Measurements from ENCODE around the gene IDH2. TPM values are rescaled to one million over a fixed set of nuclear protein-coding genes. Genes with fewer than 3 reads are reported as not detected.

The IDH2 gene
- total RNA-seq, 4 donors from 2014 or later, result 29.4 to 49.6 (median 33.5) TPM

DNA sequence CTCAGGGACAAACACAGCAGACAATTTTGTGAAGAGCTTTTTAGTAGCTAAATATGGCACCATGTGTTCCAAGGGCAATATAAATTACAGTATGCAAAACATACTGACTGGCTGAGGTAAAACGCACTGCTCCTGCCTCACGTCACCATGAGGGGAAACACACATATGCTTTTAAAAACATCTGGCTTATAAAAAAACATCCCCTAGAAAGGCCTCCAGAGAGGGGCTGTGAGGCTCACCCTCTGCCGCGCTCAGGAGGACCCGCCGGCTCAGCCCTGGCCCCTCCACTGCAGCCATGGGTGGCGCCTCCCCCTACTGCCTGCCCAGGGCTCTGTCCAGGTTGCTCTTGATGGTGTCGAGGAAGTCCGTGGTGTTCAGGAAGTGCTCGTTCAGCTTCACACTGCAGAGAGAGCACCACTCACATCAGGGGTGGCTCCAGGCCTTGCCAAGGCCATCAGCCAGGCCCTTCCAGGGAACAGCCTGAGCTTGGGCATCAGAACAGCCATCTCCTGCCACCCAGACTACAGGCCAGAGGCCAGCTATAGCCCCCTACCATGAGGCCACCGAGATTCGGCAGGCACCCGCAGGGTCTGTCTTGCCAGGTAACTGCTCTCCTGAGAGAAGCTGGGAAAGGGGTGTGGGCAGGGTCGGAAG is 18.2 kb downstream of the IDH2 start:
- 73% methylated on average over 10 to 11 of the region's 14 CpGs for WGBS, 2 donors
- Histone ChIP-seq H3K4me1 (no peaks in the 10 kb centered on the region), H3K27me3 (no peaks in the 10 kb centered on the region), H3K36me3 (peaks cover 19 to 24% of the 10 kb centered on the region in 2 donors), H3K9me3 (no peaks in the 10 kb centered on the region), H3K4me3 (replicated peaks in 1 of 3) (no peak overlapping the region), H3K27ac (no peak overlapping the region)
- no peak for DNase-seq
- intact Hi-C loops (cut with DNase I), result loop anchor here (10.0 kb wide), 1 partner anchor 319 kb away; no protein-coding TSS in a partner anchor
- TF ChIP-seq POLR2A (IDR thresholded peaks at IDR 0.05), result no peak
- TF ChIP-seq, protein P1, sequence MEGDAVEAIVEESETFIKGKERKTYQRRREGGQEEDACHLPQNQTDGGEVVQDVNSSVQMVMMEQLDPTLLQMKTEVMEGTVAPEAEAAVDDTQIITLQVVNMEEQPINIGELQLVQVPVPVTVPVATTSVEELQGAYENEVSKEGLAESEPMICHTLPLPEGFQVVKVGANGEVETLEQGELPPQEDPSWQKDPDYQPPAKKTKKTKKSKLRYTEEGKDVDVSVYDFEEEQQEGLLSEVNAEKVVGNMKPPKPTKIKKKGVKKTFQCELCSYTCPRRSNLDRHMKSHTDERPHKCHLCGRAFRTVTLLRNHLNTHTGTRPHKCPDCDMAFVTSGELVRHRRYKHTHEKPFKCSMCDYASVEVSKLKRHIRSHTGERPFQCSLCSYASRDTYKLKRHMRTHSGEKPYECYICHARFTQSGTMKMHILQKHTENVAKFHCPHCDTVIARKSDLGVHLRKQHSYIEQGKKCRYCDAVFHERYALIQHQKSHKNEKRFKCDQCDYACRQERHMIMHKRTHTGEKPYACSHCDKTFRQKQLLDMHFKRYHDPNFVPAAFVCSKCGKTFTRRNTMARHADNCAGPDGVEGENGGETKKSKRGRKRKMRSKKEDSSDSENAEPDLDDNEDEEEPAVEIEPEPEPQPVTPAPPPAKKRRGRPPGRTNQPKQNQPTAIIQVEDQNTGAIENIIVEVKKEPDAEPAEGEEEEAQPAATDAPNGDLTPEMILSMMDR (IDR thresholded peaks at IDR 0.05), result no peak

DNA sequence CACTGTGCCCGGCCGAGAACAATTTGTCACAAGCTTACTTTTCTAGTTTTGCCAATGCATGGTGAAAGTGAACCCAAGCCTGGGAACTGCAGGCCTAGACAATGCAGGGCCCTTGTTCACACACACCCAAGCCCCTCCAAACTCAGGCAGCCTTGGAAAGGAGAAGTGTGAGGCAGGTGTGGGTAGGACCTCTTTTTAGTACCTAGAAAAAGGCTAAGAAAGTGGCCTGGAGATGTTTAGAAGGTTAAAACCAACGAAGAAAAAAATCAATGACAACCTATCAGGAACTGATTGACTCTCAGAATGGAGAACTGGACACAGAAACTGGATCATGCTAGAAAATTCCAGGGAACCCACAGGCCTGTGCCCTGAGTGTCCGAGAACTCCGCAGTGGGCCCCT is 18.8 kb downstream of the IDH2 start:
- no peak for TF ChIP-seq POLR2A (IDR thresholded peaks at IDR 0.05)
- TF ChIP-seq, protein P1 (IDR thresholded peaks at IDR 0.05), result no peak
- 94 to 98% methylated on average over 5 of the region's 5 CpGs for WGBS, 2 donors
- no peak for DNase-seq
- intact Hi-C loops (cut with DNase I), result loop anchor here (10.0 kb wide), 1 partner anchor 319 kb away; no protein-coding TSS in a partner anchor
- H3K27me3 ChIP-seq, result no peaks in the 10 kb centered on the region
- no peak overlapping the region for H3K4me3 ChIP-seq (replicated peaks in 1 of 3)
- H3K9me3 ChIP-seq, result no peaks in the 10 kb centered on the region
- H3K36me3 ChIP-seq, result peaks cover 18 to 23% of the 10 kb centered on the region in 2 donors
- H3K27ac ChIP-seq, result no peak overlapping the region
- H3K4me1 ChIP-seq, result no peaks in the 10 kb centered on the region

DNA sequence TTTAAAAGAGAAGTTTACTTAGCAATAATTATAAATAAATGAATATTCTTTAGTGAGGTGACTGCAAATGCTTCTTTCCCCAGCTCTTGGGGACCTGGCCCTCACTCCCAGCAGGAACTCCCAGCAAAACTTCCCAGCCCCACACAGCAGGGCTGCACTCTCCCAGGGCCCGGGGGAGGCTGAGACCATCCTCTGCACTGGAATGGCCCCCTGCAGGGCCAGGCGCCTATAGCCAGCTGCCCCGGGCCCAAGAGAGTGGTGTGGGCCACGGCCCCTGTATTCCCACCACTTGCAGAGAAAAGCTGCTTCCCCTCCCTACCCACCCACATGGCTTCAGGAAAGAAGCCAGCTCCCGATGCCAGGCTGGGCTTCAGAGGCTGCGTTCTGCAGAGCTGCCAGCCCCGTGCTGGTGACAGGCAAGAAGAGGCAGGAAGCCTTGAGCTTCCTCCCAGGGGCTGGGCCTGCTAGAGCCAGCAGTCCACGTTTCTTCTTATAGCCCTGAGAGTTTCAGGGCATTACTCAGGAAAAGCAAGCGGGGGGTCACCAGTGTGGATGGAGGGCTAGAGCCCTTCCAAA is 20.0 kb downstream of the IDH2 start:
- no peaks in the 10 kb centered on the region for H3K27me3 ChIP-seq
- no peak for DNase-seq
- no peak overlapping the region for H3K27ac ChIP-seq
- H3K9me3 ChIP-seq, result no peaks in the 10 kb centered on the region
- no peaks in the 10 kb centered on the region for H3K4me1 ChIP-seq
- 53% methylated on average over 4 to 9 of the region's 9 CpGs for WGBS, 2 donors
- peaks cover 14% of the 10 kb centered on the region in 2 donors for H3K36me3 ChIP-seq
- intact Hi-C loops (cut with DNase I), result loop anchor here (10.0 kb wide), 1 partner anchor 317 kb away; no protein-coding TSS in a partner anchor
- no peak overlapping the region for H3K4me3 ChIP-seq (replicated peaks in 1 of 3)
- TF ChIP-seq, protein P1 (IDR thresholded peaks at IDR 0.05), result no peak
- no peak for TF ChIP-seq POLR2A (IDR thresholded peaks at IDR 0.05)

DNA sequence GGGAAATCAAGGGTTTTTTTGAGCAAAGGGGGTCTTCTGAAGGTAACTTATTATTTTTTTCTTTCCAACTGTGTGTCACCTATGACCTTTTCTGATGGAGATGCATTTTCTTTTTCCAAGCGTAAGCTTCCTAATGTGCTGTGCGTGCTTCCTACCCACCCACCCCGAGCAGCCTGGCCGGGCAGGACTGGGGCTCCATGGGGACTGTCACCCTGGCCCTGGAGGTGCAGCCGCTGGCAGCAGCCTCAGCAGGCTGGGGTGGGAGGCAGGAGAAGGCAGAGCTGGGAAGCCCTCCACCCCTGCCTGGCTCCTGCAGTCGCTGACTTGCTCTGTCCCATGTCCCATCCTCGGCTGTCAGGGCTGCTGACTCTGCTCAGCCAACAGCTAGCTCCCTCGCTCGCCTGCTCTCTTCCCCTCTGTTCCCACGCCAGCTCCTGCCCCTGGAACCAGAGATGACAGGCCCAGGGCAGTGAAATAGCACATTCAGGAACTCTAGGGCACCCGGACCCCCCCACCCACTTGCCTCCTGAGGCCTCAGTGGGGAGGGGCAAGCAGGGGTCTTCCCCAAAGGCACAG is 21.4 kb downstream of the IDH2 start:
- peaks cover 5 to 7% of the 10 kb centered on the region in 2 donors for H3K4me1 ChIP-seq
- peaks cover 14% of the 10 kb centered on the region in 2 donors for H3K36me3 ChIP-seq
- intact Hi-C loops (cut with DNase I), result loop anchor here (10.0 kb wide), 1 partner anchor 316 kb away; no protein-coding TSS in a partner anchor
- no peak for DNase-seq
- TF ChIP-seq POLR2A (IDR thresholded peaks at IDR 0.05), result no peak
- TF ChIP-seq, protein P1 (IDR thresholded peaks at IDR 0.05), result no peak
- no peak overlapping the region for H3K27ac ChIP-seq
- H3K27me3 ChIP-seq, result no peaks in the 10 kb centered on the region
- H3K9me3 ChIP-seq, result no peaks in the 10 kb centered on the region
- H3K4me3 ChIP-seq (replicated peaks in 1 of 3), result no peak overlapping the region
- 87 to 92% methylated on average over 11 of the region's 11 CpGs for WGBS, 2 donors

DNA sequence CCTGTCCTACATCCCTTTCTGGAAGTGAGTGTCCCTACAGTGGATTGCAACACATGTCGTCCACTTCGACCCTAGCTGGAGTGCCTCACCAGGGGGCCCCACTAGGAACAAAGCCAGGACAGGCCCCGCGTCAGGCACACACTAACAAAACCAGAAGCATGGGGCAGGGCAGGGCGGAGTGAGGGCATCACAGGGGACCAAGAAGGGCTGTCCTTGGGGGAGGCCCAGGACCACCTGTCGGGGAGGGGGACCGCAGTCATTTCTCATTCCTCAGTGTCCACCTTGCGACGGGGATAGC is 21.9 kb downstream of the IDH2 start:
- TF ChIP-seq POLR2A (IDR thresholded peaks at IDR 0.05), result no peak
- TF ChIP-seq, protein P1 (IDR thresholded peaks at IDR 0.05), result no peak
- Histone ChIP-seq H3K27me3 (no peaks in the 10 kb centered on the region), H3K9me3 (no peaks in the 10 kb centered on the region), H3K4me1 (peaks cover 9 to 12% of the 10 kb centered on the region in 2 donors), H3K27ac (no peak overlapping the region), H3K36me3 (peaks cover 14% of the 10 kb centered on the region in 2 donors), H3K4me3 (replicated peaks in 1 of 3) (no peak overlapping the region)
- 74 to 79% methylated on average over 7 to 8 of the region's 9 CpGs for WGBS, 2 donors
- intact Hi-C loops (cut with DNase I), result loop anchor here (10.0 kb wide), 1 partner anchor 316 kb away; no protein-coding TSS in a partner anchor
- no peak for DNase-seq
